H1 (cell line): Measurements from ENCODE around the gene ST6GALNAC5. TPM values are rescaled to one million over a fixed set of nuclear protein-coding genes. Genes with fewer than 3 reads are reported as not detected.

Experiments used
- CTCF ChIA-PET: fragments of 300-600 bp; sonication (Branson Sonifier 250); formaldehyde crosslinking; loops from one replicate; lab custom pipeline; 2021; ENCODE audit not compliant: partially characterized antibody; lab: Charles Lee
- POLR2A ChIA-PET: fragments of 300-600 bp; sonication (Branson Sonifier 250); formaldehyde crosslinking; loops from one replicate; lab custom pipeline; 2021; ENCODE audit warnings: inconsistent platforms; ENCODE audit not compliant: partially characterized antibody; lab: Charles Lee
- DNase-seq, 2 experiments: peaks; one replicate each; pipeline versions ENCODE4 v3.0.0 to v3.0.0-alpha.2; 2010 to 2022; ENCODE audit warnings: low spot score in 2 of 2, low read depth in 1 of 2, mixed read lengths in 1 of 2
- FAIRE-seq: peaks from 2 replicates; lab custom pipeline; 2011; peaks lifted over from hg19 to GRCh38; lab: Jason Lieb, UNC
- H2AFZ ChIP-seq: 2 replicates; pipeline ENCODE4 v1.8.1; 2012; ENCODE audit warnings: low read length, inconsistent platforms
- H2AK5ac ChIP-seq: 2 replicates; pipeline ENCODE4 v1.6.1; 2013; ENCODE audit warnings: low read depth, low read length
- H2BK120ac ChIP-seq: replicated peaks from 2 replicates; pipeline ENCODE3; 2013; ENCODE audit warnings: low read depth, low read length, inconsistent platforms
- H2BK12ac ChIP-seq: 2 replicates; pipeline ENCODE4 v1.6.1; 2013; ENCODE audit warnings: low read depth, low read length
- H2BK15ac ChIP-seq: 2 replicates; pipeline ENCODE4 v1.6.1; 2013; ENCODE audit warnings: low read length
- H2BK20ac ChIP-seq: 2 replicates; pipeline ENCODE4 v1.6.1; 2013; ENCODE audit warnings: low read length
- H2BK5ac ChIP-seq: 2 replicates; pipeline ENCODE4 v1.6.1; 2013; ENCODE audit warnings: low read depth, low read length
- H3K14ac ChIP-seq: 2 replicates; pipeline ENCODE4 v1.6.1; 2013; ENCODE audit warnings: inconsistent platforms; ENCODE audit not compliant: insufficient read length
- H3K18ac ChIP-seq: 2 replicates; pipeline ENCODE4 v1.6.1; 2013; ENCODE audit warnings: low read length; ENCODE audit errors: extremely low read depth
- H3K23ac ChIP-seq: 2 replicates; pipeline ENCODE4 v1.6.1; 2013; ENCODE audit warnings: inconsistent platforms; ENCODE audit not compliant: insufficient read length
- H3K23me2 ChIP-seq: 2 replicates; pipeline ENCODE4 v1.6.1; 2013; ENCODE audit warnings: low read depth, low read length
- H3K27ac ChIP-seq: 2 replicates; pipeline ENCODE4 v1.6.1; 2011; ENCODE audit warnings: low read depth, low read length, inconsistent platforms
- H3K27me3 ChIP-seq, 4 experiments: replicated peaks in 1 of 4; 1 replicate in 1 of 4; 2 replicates in 3 of 4; pipeline versions ENCODE4 v1.6.1 to v1.8.1; 2011 to 2013; ENCODE audit warnings: low read length in 3 of 4, mild to moderate bottlenecking in 3 of 4, inconsistent platforms in 2 of 4, mixed read lengths in 2 of 4, moderate library complexity in 1 of 4; ENCODE audit not compliant: control insufficient read depth in 3 of 4, insufficient read depth in 3 of 4; ENCODE audit errors: extremely low read depth in 1 of 4
- H3K36me3 ChIP-seq, 4 experiments: 2 replicates each; pipeline versions ENCODE4 v1.6.1 to v1.8.1; 2011 to 2013; ENCODE audit warnings: mild to moderate bottlenecking in 4 of 4, low read length in 3 of 4, moderate library complexity in 2 of 4, control low read depth in 1 of 4, inconsistent platforms in 1 of 4; ENCODE audit not compliant: insufficient read depth in 4 of 4, control insufficient read depth in 2 of 4
- H3K4ac ChIP-seq: replicated peaks from 2 replicates; pipeline ENCODE3; 2013; ENCODE audit warnings: low read length, low read depth, mixed read lengths, inconsistent platforms; ENCODE audit not compliant: insufficient read length
- H3K4me1 ChIP-seq, 4 experiments: replicated peaks in 1 of 4; 1 replicate in 1 of 4; 2 replicates in 3 of 4; pipeline versions ENCODE4 v1.6.1 to v1.8.1; 2011 to 2013; ENCODE audit warnings: low read length in 3 of 4, inconsistent platforms in 2 of 4, mixed read lengths in 1 of 4; ENCODE audit not compliant: insufficient read depth in 4 of 4, control insufficient read depth in 3 of 4
- H3K4me2 ChIP-seq, 2 experiments: 2 replicates each; pipeline versions ENCODE4 v1.6.1 to v1.8.1; 2011 to 2013; ENCODE audit warnings: low read depth in 2 of 2, low read length in 2 of 2, control low read depth in 1 of 2, inconsistent platforms in 1 of 2, mild to moderate bottlenecking in 1 of 2; ENCODE audit not compliant: insufficient read depth in 1 of 2
- H3K4me3 ChIP-seq, 4 experiments: fragments of 200-600, 300-600 bp in 1 of 4; sonication (generic), shearing (Covaris generic), sonication (Bioruptor Twin) in 1 of 4; 2 replicates each; pipeline versions ENCODE4 v1.5.1 to v1.8.1; 2011 to 2016; ENCODE audit warnings: low read length in 4 of 4, low read depth in 3 of 4, control low read depth in 2 of 4, inconsistent platforms in 2 of 4, mild to moderate bottlenecking in 2 of 4, mixed read lengths in 1 of 4, moderate library complexity in 1 of 4; ENCODE audit not compliant: insufficient read depth in 2 of 4; ENCODE audit errors: extremely low read depth in 1 of 4
- H3K56ac ChIP-seq: replicated peaks from 2 replicates; pipeline ENCODE3; 2013; ENCODE audit warnings: low read depth, mild to moderate bottlenecking, mixed read lengths, low read length, inconsistent platforms; ENCODE audit not compliant: insufficient read length
- H3K79me1 ChIP-seq: 2 replicates; pipeline ENCODE4 v1.6.1; 2013; ENCODE audit warnings: low read depth, low read length, control low read depth
- H3K79me2 ChIP-seq, 2 experiments: 2 replicates each; pipeline versions ENCODE4 v1.6.1 to v1.8.1; 2012 to 2013; ENCODE audit warnings: low read length in 2 of 2, mild to moderate bottlenecking in 2 of 2, inconsistent platforms in 1 of 2; ENCODE audit not compliant: insufficient read depth in 2 of 2, control insufficient read depth in 1 of 2
- H3K9ac ChIP-seq, 4 experiments: replicated peaks in 1 of 4; 1 replicate in 1 of 4; 2 replicates in 3 of 4; pipeline versions ENCODE4 v1.6.1 to v1.8.1; 2011 to 2013; ENCODE audit warnings: low read depth in 3 of 4, low read length in 3 of 4, control low read depth in 2 of 4, mild to moderate bottlenecking in 2 of 4, moderate library complexity in 2 of 4, inconsistent platforms in 1 of 4; ENCODE audit errors: extremely low read depth in 1 of 4
- H3K9me3 ChIP-seq, 2 experiments: 2 replicates each; pipeline versions ENCODE4 v1.6.1 to v1.8.1; 2012 to 2013; ENCODE audit warnings: mild to moderate bottlenecking in 2 of 2, moderate library complexity in 2 of 2, control low read depth in 1 of 2, inconsistent platforms in 1 of 2, low read depth in 1 of 2, low read length in 1 of 2, mixed read lengths in 1 of 2; ENCODE audit not compliant: insufficient read depth in 2 of 2
- H4K20me1 ChIP-seq, 2 experiments: replicated peaks in 1 of 2; 2 replicates each; pipeline versions ENCODE3 to v1.8.1; 2011 to 2013; ENCODE audit warnings: inconsistent platforms in 2 of 2, low read length in 2 of 2, mild to moderate bottlenecking in 1 of 2; ENCODE audit not compliant: insufficient read depth in 2 of 2, control insufficient read depth in 1 of 2
- H4K5ac ChIP-seq: 2 replicates; pipeline ENCODE4 v1.6.1; 2013; ENCODE audit warnings: low read length, low read depth, mixed read lengths, inconsistent platforms; ENCODE audit not compliant: insufficient read length
- H4K8ac ChIP-seq: 2 replicates; pipeline ENCODE4 v1.8.0; 2013; ENCODE audit warnings: mild to moderate bottlenecking, moderate library complexity, low read length, inconsistent platforms; ENCODE audit not compliant: insufficient read depth; ENCODE audit errors: extremely low read depth
- H4K91ac ChIP-seq: replicated peaks from 2 replicates; pipeline ENCODE3; 2013; ENCODE audit warnings: low read length, mixed read lengths, inconsistent platforms; ENCODE audit not compliant: insufficient read length
- BACH1 ChIP-seq: IDR thresholded peaks from 2 replicates; pipeline ENCODE4 v1.6.1; 2012; ENCODE audit warnings: low read length, improper control_type of control experiment
- NRF1 ChIP-seq: IDR thresholded peaks from 2 replicates; pipeline ENCODE4 v1.6.1; 2011; ENCODE audit warnings: mild to moderate bottlenecking, low read depth, low read length, improper control_type of control experiment
- PHF8 ChIP-seq: fragments of 200-600 bp; sonication (generic); conservative IDR thresholded peaks from 2 replicates; pipeline ENCODE4 v1.7.1; 2012; ENCODE audit warnings: low read depth, mild to moderate bottlenecking, inconsistent platforms, low read length, moderate library complexity
- POLR2A ChIP-seq, 2 experiments: IDR thresholded peaks; 1 replicate in 1 of 2; 2 replicates in 1 of 2; pipeline ENCODE4 v1.6.1; 2011; ENCODE audit warnings: low read depth in 2 of 2, low read length in 2 of 2, mild to moderate bottlenecking in 2 of 2; ENCODE audit errors: control extremely low read depth in 1 of 2
- SIN3A ChIP-seq, 2 experiments: IDR thresholded peaks in 1 of 2; conservative IDR thresholded peaks in 1 of 2; 2 replicates each; pipeline ENCODE4 v1.6.1; 2011 to 2012; ENCODE audit warnings: low read length in 2 of 2, improper control_type of control experiment in 1 of 2, low read depth in 1 of 2, mild to moderate bottlenecking in 1 of 2
- SRF ChIP-seq: IDR thresholded peaks from 2 replicates; pipeline ENCODE4 v1.6.1; 2011; ENCODE audit warnings: mild to moderate bottlenecking, low read depth, low read length, moderate library complexity
- ZNF274 ChIP-seq: IDR thresholded peaks from 2 replicates; pipeline ENCODE4 v1.7.0; 2012; ENCODE audit warnings: low read length, borderline replicate concordance; ENCODE audit errors: extremely low read depth
- WGBS, 2 experiments: shearing (Covaris generic) in 1 of 2; methylation state at CpG; one replicate each; pipeline versions ENCODE4 v1.1.6 to v1.1.7; 2013 to 2015; ENCODE audit warnings: low lambda C conversion rate in 2 of 2, mixed read lengths in 2 of 2, inconsistent platforms in 1 of 2, low coverage in 1 of 2, missing lambda C conversion rate in 1 of 2; ENCODE audit not compliant: insufficient replicate concordance in 2 of 2, insufficient coverage in 1 of 2, insufficient read length in 1 of 2; ENCODE audit errors: extremely low coverage in 1 of 2, missing lambda C conversion rate in 1 of 2; 5-methylcytosine and 5-hydroxymethylcytosine counted together
- long read RNA-seq, 2 experiments: library from RNA in 1 of 2; library from capped mRNA in 1 of 2; stranded (forward); transcript quantifications; one replicate each; pipeline ENCODE4 v2.0.0, GENCODE V29; 2021; ENCODE audit warnings: inconsistent platforms in 1 of 2
- polyA minus RNA-seq, 3 experiments: library from RNA; depleted of rRNA, polyadenylated mRNA; stranded (reverse); fragments of >200 nt; gene quantifications; 1 replicate in 2 of 3; 2 replicates in 1 of 3; pipeline ENCODE4 v1.2.3, GENCODE V29; 2011
- polyA plus RNA-seq, 7 experiments: library from polyadenylated mRNA; depleted of rRNA in 3 of 7; stranded (reverse) in 5 of 7; unstranded in 2 of 7; fragments of >200 nt in 5 of 7; fragments of 200-250 nt in 2 of 7; gene quantifications; 1 replicate in 5 of 7; 2 replicates in 1 of 7; 4 replicates in 1 of 7; pipeline versions ENCODE4 v1.2.1 to v1.2.3, GENCODE V29; 2011 to 2013; ENCODE audit warnings: missing spikeins in 2 of 7, mixed read lengths in 2 of 7
- total RNA-seq: library from RNA; stranded (reverse); fragmentation: NEBNext Ultra II Directional; extraction: Animal tissue kit (Norgen Biotek cat#: 25700); gene quantifications from 2 replicates; pipeline ENCODE4 v1.2.1, GENCODE V29; 2021

Gene ST6GALNAC5
- total RNA-seq (6.2 and 9.3 TPM in 2 replicates), polyA plus RNA-seq (2011; rRNA removed) (7.3 and 9.2 TPM in 2 replicates), polyA minus RNA-seq (2011; rRNA and poly(A)+ RNA removed) (6.2 and 9.8 TPM in 2 replicates)
- 5.9 TPM for polyA plus RNA-seq (2011; cell fraction: cytosol; rRNA removed)
- 10.3 TPM for polyA plus RNA-seq (2011; cell fraction: nucleus; rRNA removed)
- 3.4 to 5.0 TPM (median 4.0 TPM) in 4 replicates for polyA plus RNA-seq (2012, experiment 1 of 2)
- polyA plus RNA-seq (2012, experiment 2 of 2): 1.5 TPM
- polyA plus RNA-seq (2013, experiment 1 of 2): 5.5 TPM
- 6.0 TPM for polyA plus RNA-seq (2013, experiment 2 of 2)
- polyA minus RNA-seq (2011; cell fraction: cytosol; rRNA and poly(A)+ RNA removed): 11.8 TPM
- 39.4 TPM for polyA minus RNA-seq (2011; cell fraction: nucleus; rRNA and poly(A)+ RNA removed)
- long read RNA-seq, experiment 1, partial matches to known transcripts: 5 of 7 reads
- long read RNA-seq, experiment 1, other reads (novel, unspliced or antisense): 2 of 7 reads
- long read RNA-seq, experiment 2, partial matches to known transcripts: 0 of 1 reads
- long read RNA-seq, experiment 2, other reads (novel, unspliced or antisense): 1 of 1 reads

DNA sequence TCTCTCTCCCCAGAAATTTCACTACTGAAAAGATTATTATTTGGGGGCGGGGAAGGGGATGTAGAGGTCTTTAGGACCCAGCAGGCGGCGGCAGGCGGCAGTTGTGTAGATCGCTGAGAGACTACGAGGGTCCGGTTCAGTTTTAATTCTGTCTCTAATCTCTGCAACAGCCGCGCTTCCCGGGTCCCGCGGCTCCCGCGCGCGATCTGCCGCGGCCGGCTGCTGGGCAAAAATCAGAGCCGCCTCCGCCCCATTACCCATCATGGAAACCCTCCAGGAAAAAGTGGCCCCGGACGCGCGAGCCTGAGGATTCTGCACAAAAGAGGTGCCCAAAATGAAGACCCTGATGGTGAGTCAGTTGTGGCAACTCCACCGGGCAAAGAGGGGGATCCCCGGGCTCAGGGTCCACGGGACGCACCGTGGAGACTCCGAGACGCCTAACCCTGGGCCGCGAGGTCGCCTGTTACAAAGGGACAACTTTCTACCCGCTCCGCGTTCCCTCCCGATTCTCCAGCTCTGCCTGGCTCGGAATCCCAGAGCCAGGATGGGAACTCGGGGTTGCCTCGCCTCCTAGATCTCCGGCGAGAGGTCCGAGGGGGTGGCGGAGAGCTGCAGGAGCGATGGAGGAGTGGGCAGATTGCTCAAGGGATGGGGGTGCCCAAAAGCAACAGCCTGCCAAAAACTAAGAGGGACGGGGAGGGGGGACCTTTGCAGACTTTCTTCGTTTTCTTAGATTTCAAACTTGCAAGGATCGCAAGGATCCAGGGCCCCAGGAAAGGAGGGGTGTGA is at the start of gene ST6GALNAC5:
TSS of gene ST6GALNAC5 (plus strand) at position 139 of the 789 bp plus-strand sequence.
- H2BK12ac ChIP-seq: 0 out of 2 replicates have a peak within 1 kb of the TSS, but pooled peaks have one; percentile 18
- peak within 1 kb of the TSS in 3 of 4 experiments; percentile 58 to 69 (median 65); a peak in 6 of 7 replicates for H3K9ac ChIP-seq
- H3K56ac ChIP-seq: no peak within 1 kb of the TSS
- H3K23ac ChIP-seq: no peak within 1 kb of the TSS
- no peak within 1 kb of the TSS for H3K14ac ChIP-seq
- H2BK5ac ChIP-seq: no peak within 1 kb of the TSS
- POLR2A ChIA-PET: interaction anchor here (0.9 to 1.5 kb wide), 2 partner anchors 13 to 52 kb away, joined by 3 to 4 read pairs; no protein-coding TSS in a partner anchor
- no peaks in the 10 kb centered on the region for H3K79me2 ChIP-seq
- H4K91ac ChIP-seq: no peak within 1 kb of the TSS
- H2AFZ ChIP-seq: peak within 1 kb of the TSS; percentile 54
- H2AK5ac ChIP-seq: no peak within 1 kb of the TSS
- peaks cover 16% of the 10 kb centered on the region; the same call in 1 of the 2 replicates for H3K23me2 ChIP-seq
- FAIRE-seq (no peak), DNase-seq (peak in 1 of 2 experiments; percentile 71)
- H4K8ac ChIP-seq: peak within 1 kb of the TSS; percentile 81
- H2BK20ac ChIP-seq: no peak within 1 kb of the TSS
- peak within 1 kb of the TSS; percentile 62; the same call in 1 of the 2 replicates for H3K18ac ChIP-seq
- H3K4me1 ChIP-seq: no peaks in the 10 kb centered on the region; a peak in 1 of 7 replicates
- no peak within 1 kb of the TSS for H2BK15ac ChIP-seq
- H3K36me3 ChIP-seq: no peaks in the 10 kb centered on the region
- H4K5ac ChIP-seq: no peak within 1 kb of the TSS
- H3K4ac ChIP-seq: no peak within 1 kb of the TSS
- H3K27ac ChIP-seq: no peak within 1 kb of the TSS; the same call in 1 of the 2 replicates
- CTCF ChIA-PET: interaction anchor here (0.6 to 0.9 kb wide), 3 partner anchors 19 to 104 kb away, joined by 3 to 4 read pairs (median 3); no protein-coding TSS in a partner anchor
- 1% methylated on average over 39 of the region's 50 CpGs; no CpG with 5 or more reads in 1 of the 2 experiments for WGBS, 2 experiments
- H3K4me3 ChIP-seq: peak within 1 kb of the TSS; percentile 71 to 93 (median 90)
- peaks cover 0 to 15% (median 8%) of the 10 kb centered on the region in 4 experiments; a peak in 6 of 7 replicates for H3K27me3 ChIP-seq
- H3K4me2 ChIP-seq: peak within 1 kb of the TSS; percentile 81 to 93
- no peak within 1 kb of the TSS for H2BK120ac ChIP-seq
- no peaks in the 10 kb centered on the region for H3K79me1 ChIP-seq
- H3K9me3 ChIP-seq: no peaks in the 10 kb centered on the region
- H4K20me1 ChIP-seq: no peaks in the 10 kb centered on the region
- TF ChIP-seq ZNF274 (no peak), BACH1 (no peak), POLR2A (IDR thresholded peaks at IDR 0.05; ENCODE audit: control extremely low read depth in 1 of 2, low read depth in 2 of 2, low read length in 2 of 2) (peak in 1 of 2 experiments; percentile 49; a peak in 1 of 3 replicates), PHF8 (peak; percentile 52), SRF (no peak), SIN3A (conservative IDR thresholded peaks at IDR 0.05 in 1 of 2, IDR thresholded peaks at IDR 0.05 in 1 of 2; ENCODE audit: low read depth in 1 of 2, low read length in 2 of 2) (no peak), NRF1 (no peak)
